ENCODE results near the gene REC114. TPM values are rescaled to one million over a fixed set of nuclear protein-coding genes. Genes with fewer than 3 reads are reported as not detected.

The REC114 gene
- polyA plus RNA-seq, 1 experiment: not detected

GRCh38 chr15:73604477-73604876 lies 161.5 kb downstream of the REC114 start:
- CTCF ChIA-PET: interaction anchor here (1.2 to 1.5 kb wide), 2 partner anchors 26 to 31 kb away, joined by 3 to 4 read pairs; no protein-coding TSS in a partner anchor

DNA sequence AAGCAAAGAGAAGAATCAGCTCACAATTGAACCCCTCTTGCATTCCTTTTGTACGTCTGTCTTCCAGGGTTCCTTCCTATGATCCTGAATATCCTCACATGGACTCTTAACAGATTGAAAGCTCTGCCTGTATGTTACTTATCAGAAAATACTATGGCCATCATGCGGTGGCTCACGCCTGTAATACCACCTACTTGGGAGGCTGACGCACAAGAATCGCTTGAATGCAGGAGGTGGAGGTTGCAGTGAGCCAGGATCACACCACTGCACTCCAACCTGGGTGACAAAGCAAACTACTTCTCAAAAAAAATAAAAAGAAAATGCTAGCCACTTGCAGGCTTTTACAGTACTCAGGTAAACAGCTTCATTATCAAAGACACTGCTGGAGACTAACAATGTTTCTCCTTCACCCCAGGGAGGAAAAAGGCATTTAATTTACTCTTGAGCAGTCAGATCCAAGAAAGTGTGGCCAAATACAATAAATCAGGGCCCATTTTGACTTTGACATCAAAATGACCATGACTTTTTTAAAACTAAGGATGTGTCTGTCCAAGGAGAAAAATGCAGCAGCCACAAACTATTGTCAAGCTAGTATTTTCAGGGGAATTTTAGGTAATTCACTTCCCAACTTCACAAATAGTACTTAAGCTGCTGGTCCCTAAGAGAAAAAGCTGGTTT lies 162.9 kb downstream of the REC114 start:
- DNase-seq (ENCODE audit: low read depth): no peak
- H3K27me3 ChIP-seq (ENCODE audit: control insufficient read depth, insufficient read depth, low read length): no peaks in the 10 kb centered on the region
- CTCF ChIA-PET: interaction anchor here (0.6 to 2.2 kb wide), 7 partner anchors 11 to 86 kb away, joined by 3 to 9 read pairs (median 3); no protein-coding TSS in a partner anchor
- H3K4me3 ChIP-seq (ENCODE audit: low read depth, low read length): no peak overlapping the region
- TF ChIP-seq, protein P1, sequence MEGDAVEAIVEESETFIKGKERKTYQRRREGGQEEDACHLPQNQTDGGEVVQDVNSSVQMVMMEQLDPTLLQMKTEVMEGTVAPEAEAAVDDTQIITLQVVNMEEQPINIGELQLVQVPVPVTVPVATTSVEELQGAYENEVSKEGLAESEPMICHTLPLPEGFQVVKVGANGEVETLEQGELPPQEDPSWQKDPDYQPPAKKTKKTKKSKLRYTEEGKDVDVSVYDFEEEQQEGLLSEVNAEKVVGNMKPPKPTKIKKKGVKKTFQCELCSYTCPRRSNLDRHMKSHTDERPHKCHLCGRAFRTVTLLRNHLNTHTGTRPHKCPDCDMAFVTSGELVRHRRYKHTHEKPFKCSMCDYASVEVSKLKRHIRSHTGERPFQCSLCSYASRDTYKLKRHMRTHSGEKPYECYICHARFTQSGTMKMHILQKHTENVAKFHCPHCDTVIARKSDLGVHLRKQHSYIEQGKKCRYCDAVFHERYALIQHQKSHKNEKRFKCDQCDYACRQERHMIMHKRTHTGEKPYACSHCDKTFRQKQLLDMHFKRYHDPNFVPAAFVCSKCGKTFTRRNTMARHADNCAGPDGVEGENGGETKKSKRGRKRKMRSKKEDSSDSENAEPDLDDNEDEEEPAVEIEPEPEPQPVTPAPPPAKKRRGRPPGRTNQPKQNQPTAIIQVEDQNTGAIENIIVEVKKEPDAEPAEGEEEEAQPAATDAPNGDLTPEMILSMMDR (IDR thresholded peaks at IDR 0.05; ENCODE audit: insufficient read depth, low read depth, low read length): no peak
- POLR2A ChIA-PET: no interaction called here
- no peaks in the 10 kb centered on the region for H3K36me3 ChIP-seq (ENCODE audit: control insufficient read depth, insufficient read depth, low read length)

More at GRCh38 chr15:73604477-73604876, 161.5 kb downstream of the REC114 start:
- Histone ChIP-seq H3K4me3 (ENCODE audit: low read depth, low read length) (no peak overlapping the region), H3K27me3 (ENCODE audit: control insufficient read depth, insufficient read depth, low read length) (no peaks in the 10 kb centered on the region), H3K36me3 (ENCODE audit: control insufficient read depth, insufficient read depth, low read length) (no peaks in the 10 kb centered on the region)
- TF ChIP-seq, protein P1 (IDR thresholded peaks at IDR 0.05; ENCODE audit: insufficient read depth, low read depth, low read length): no peak
- POLR2A ChIA-PET: no interaction called here
- no peak for DNase-seq (ENCODE audit: low read depth)

- Histone ChIP-seq H3K36me3 (ENCODE audit: control insufficient read depth, insufficient read depth, low read length) (no peaks in the 10 kb centered on the region), H3K4me3 (ENCODE audit: low read depth, low read length) (no peak overlapping the region), H3K27me3 (ENCODE audit: control insufficient read depth, insufficient read depth, low read length) (no peaks in the 10 kb centered on the region)
- no peak for DNase-seq (ENCODE audit: low read depth)
- TF ChIP-seq, protein P1 (IDR thresholded peaks at IDR 0.05; ENCODE audit: insufficient read depth, low read depth, low read length): no peak
- ChIA-PET POLR2A (no interaction called here), CTCF (interaction anchor here (1.3 to 2.2 kb wide), 3 partner anchors 10 to 29 kb away, joined by 3 to 9 read pairs (median 6); no protein-coding TSS in a partner anchor)
These were observed 164.4 kb downstream of the REC114 start for GRCh38 chr15:73607405-73607804.

- POLR2A ChIA-PET: no interaction called here
- CTCF ChIA-PET: interaction anchor here (1.1 to 2.3 kb wide), 4 partner anchors 9 to 97 kb away, joined by 3 to 6 read pairs (median 4); no protein-coding TSS in a partner anchor
- TF ChIP-seq, protein P1 (IDR thresholded peaks at IDR 0.05; ENCODE audit: insufficient read depth, low read depth, low read length): no peak
- Histone ChIP-seq H3K36me3 (ENCODE audit: control insufficient read depth, insufficient read depth, low read length) (no peaks in the 10 kb centered on the region), H3K27me3 (ENCODE audit: control insufficient read depth, insufficient read depth, low read length) (no peaks in the 10 kb centered on the region), H3K4me3 (ENCODE audit: low read depth, low read length) (no peak overlapping the region)
- no peak for DNase-seq (ENCODE audit: low read depth)
These were observed 164.9 kb downstream of the REC114 start for GRCh38 chr15:73607843-73608242.

DNA sequence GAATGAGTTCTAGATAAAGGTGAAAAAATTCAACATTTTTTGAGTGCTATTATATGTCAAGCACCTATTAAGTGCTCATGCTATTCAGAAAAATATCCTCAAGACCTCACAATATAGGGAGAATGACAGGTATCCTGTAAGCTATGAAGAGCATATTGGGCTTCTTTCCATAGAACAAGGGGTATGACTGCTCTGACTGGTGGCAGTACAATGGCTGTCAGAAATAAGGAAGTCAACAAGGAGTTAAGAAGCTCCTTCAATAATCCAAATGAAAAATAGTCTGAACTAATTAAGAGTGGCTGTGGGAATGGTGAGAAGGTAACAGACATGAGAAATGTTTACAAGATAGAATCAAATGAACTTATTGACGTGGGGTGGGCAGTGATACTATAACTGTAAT lies 165.5 kb downstream of the REC114 start:
- H3K4me3 ChIP-seq (ENCODE audit: low read depth, low read length): no peak overlapping the region
- CTCF ChIA-PET: interaction anchor here (1.1 to 2.3 kb wide), 4 partner anchors 19 to 266 kb away, joined by 3 to 6 read pairs (median 3); no protein-coding TSS in a partner anchor
- POLR2A ChIA-PET: no interaction called here
- no peaks in the 10 kb centered on the region for H3K36me3 ChIP-seq (ENCODE audit: control insufficient read depth, insufficient read depth, low read length)
- no peak for DNase-seq (ENCODE audit: low read depth)
- TF ChIP-seq, protein P1 (IDR thresholded peaks at IDR 0.05; ENCODE audit: insufficient read depth, low read depth, low read length): no peak
- H3K27me3 ChIP-seq (ENCODE audit: control insufficient read depth, insufficient read depth, low read length): no peaks in the 10 kb centered on the region
